ENCODE data around the gene ARPP21.

ARPP21 gene

DNA sequence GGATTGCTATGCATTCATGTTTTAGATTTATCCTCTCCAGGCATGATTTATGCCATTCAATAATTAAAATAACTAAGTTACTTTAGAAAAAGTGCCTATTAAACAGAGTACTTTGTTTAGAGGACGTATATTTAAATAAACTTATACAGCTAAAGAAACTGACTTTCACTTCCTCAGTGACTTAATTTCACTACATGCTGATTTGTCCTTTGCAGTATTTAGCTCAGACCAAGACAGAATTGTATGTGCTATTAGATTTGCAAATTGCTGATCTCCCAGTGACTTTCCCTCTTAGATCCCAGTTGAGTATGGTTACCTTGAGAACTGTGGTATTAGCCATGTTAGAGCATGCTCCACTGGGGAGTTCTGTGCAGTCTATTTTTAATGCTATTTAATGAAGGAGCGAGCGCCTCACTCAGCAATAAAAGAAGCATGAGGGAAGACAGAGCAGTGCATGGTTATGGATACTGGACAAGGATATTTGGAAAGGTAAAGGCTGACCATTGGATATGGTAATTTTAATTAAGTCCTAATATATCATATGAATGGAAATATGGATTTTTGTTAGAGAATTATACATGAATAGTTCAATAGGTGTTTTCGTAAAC lies 2.7 kb downstream of the ARPP21 start:
- DNase-seq: no peak

DNA sequence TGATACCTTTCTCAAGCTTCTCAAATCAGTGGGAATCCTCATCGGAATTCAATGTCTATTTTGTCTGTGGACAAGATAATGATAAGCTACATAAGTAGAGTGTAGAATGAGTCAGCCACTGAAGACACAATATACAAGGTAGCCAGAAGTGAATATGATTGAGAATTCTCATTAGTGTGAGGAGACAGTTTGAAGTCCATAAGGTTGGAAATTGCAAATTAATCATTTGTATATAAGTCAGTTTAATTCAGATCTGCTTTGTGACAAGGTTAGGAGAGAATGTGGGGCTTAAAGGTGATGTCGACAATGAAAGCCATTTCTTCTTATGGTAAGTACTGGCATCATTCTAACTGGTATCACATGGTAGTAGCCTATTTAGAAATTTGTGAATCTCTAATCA lies 4.2 kb downstream of the ARPP21 start:
- DNase-seq: no peak

DNA sequence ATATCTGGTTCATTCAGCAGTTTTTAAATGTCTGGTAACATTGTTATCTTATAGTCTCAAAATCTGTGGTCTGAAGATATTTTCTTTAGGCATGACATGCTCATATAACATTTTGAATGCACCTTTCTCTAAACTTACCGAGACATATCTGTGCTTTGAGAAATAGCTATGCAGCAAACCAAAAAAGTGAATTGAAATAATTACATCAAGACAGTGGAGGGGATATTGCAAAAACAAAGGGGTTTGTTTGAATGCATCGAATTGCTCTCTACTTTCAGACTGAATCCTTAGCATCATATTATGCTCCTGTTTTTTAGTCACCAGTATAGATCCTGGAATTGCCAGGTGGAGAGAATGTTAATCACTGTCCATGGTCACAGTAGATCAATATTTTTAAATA lies 5.1 kb downstream of the ARPP21 start:
- DNase-seq: no peak

DNA sequence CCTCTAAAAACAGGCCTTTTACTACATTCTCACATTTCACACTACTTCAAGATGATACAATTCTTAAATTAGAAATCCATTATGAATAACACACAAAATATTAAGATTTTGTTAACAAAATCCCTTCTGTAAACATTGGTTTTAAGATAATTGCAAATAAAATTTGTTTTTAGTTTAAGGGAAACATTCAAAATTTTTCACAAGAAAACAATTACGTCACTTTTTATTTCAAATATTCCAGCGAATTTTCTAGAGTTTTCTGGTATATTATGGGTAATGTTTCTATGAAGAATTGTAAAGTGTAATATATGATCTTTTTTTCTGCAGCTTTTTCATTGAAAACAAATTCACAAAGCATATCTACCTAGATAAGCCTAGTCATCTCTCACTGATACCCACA lies 5.9 kb downstream of the ARPP21 start:
- DNase-seq: no peak

DNA sequence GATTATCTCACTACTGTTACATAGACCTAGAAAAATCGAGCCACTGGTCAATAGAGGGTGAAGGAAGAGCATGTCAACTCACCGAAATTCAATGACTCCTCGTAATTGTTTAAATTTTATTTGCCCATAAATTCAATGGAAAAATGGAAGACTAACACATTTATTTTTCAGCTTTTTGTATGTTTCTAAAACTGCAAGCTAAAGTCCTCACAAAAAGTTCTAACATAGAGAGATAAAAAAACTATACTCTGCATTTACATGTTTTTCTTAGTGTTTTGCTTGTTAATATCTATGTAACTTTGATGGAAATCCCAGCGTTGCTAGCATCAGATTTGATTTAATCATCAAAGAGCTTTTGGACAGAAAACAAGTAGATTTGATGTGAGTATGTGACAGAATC lies 6.8 kb downstream of the ARPP21 start:
- DNase-seq: no peak

DNA sequence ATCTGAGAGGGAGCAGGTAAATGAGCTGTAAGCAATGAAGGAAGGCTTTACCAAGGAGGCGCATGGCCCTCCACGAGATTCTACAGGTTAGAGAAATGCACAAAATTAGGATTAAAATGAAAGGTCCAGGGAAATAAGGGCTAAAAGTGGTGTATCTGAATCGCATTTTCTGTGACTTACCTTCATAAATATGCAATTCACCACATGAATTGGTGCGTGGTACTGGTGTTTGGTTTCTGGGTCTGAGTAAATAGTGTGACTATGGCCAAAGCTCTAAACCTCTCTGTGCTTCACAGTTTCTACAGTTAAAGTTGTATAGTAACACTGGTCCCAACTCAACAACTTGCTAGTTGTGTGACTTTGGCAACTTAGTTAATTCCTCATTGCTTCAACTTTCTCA lies 8.1 kb downstream of the ARPP21 start:
- DNase-seq: no peak

DNA sequence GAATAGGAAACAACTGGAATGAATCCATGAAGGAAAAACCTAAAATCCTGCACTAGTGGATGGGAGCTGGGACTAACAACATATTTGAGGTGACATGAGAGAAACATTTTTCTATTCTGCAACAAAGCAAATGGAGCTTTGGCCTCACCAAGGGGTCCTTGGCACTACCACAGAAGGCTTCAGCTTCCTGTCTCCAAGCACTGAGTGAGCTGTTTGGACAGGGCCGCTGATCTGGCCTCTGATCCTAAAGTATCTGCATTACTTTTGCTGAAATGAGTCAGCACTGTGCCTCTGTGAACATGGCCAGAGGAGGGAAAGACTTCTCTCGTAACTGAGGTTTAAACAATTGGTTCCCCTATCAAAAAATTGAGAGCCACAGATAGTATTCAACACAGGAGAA lies 9.0 kb downstream of the ARPP21 start:
- no peak for DNase-seq

DNA sequence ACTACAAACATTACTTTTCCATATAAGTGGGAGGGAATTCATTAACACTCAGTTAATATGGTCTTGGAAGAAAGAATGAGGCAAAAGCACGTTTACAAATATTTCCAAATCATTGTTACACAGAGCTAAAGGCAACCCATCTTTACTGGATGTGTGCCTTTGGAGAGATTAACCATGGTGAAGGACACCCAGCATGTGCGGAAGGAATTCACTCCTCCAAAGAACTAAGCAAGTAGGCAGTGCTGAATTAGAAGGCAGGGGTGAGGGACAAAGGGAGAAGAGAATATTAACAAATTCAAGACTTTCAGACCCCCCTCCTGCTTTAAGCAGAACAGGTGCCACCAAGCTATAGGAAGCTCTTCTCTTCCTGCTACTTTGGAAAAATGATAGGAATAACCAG lies 10.1 kb downstream of the ARPP21 start:
- DNase-seq: no peak

DNA sequence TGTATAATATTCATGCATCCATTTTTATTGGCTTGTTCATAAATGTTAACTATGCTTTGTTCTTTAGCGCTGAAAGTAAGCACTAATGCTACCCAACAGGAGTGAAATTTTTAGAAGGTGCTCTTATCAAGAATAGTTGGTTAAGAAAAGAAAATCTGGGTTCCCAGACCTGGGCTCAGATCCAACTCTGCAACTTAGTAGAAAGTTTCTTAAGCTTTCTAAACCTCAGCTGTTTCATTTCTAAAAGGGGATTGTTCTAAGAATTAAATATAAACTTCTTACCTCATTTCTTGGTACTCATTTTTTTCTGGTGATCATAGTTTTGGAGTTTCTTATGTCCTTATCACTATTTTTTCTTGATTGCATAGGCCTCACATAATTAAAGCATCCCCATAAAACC lies 12.1 kb downstream of the ARPP21 start:
- no peak for DNase-seq

DNA sequence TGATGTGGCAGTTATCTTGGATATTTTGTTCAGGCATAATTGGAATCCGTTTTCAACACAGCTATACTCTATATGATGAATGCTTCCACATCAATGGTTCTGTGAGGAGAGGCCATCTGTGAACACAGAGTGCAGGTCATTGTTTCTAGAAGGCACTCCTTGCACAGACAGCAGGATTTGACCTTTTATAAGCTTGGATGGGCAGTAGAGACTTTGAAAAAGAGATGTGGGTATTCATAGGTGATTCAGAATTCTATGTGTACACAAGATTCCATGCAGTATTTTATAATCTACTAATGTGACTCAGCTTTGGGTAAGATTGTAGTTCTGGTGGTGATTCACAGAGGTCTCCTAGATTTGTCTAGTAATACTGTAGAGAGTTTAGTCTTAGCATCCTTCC lies 12.5 kb downstream of the ARPP21 start:
- DNase-seq: no peak

DNA sequence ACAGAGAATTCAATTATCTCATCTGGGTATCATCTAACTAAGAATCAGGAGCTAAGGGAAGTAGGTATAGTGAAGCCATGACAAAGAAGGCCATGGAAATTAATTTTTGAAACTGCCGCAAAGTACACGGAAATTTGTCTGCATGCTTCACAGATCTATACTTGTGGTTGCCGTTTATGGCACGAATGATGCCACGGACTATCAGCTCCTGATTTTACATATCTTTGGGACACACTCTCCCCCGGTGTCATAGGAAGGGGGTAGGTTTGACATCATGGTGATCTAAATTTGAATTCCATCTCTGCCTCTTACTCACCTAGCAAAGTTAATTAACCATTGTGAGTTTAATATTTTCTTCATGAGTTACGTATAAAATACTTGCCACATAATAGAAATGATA lies 14.0 kb downstream of the ARPP21 start:
- DNase-seq: no peak

DNA sequence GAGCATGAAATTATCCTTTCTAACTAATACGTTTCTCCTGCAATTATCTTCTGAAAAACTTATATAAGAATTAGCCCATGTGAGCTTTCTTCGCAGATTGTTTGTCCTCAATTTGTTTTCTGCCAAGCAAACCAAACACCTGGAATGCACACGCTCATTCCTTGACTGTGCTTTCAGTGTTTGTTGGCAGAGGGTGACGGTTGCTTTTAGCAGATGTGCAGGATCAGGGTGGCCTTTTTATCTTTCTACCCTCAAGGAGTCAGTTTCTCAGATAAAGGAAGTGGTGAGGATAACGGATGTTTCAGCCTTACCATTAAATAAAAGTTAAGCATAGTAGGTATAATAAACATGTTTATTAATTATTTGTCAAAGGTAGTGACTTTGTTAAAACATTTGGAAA lies 15.2 kb downstream of the ARPP21 start:
- no peak for DNase-seq

DNA sequence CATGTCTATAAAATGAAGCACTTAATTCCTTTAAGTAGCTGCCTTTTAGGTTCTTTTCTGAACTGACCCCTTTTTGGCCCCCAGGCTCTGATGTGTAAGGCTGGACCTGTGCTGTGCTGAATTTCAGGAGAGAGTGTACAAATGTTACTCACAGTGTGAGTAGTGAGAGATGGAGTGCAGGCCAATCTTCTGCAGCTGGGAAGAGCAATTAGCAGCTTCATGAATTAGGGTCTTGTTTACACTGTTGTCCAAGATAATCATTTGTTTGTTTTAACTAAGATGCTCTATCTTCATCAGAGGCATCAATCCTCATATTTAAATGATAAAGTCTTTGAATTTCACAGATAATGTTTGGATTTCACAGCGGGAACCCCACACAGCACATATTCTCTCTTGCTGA lies 19.4 kb downstream of the ARPP21 start:
- DNase-seq: no peak

DNA sequence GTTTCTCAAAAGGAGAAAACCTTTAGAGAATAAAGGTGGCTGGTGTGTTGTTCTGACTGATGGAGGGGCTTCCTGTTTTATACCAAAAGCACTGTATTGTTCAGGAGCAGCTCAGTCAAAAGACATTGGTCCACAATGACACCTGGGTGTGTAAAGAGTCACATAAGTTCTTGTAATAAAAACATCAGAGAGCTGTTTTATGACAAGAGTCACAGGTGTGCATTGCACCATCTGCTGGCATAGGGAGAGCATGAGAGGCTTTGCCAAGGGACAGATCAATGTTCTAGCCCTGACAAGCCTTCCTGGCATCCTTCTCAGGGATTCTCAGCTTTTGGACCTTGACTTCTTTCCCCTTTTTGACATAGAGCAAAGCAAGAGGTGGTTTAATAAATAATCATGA lies 20.4 kb downstream of the ARPP21 start:
- no peak for DNase-seq

DNA sequence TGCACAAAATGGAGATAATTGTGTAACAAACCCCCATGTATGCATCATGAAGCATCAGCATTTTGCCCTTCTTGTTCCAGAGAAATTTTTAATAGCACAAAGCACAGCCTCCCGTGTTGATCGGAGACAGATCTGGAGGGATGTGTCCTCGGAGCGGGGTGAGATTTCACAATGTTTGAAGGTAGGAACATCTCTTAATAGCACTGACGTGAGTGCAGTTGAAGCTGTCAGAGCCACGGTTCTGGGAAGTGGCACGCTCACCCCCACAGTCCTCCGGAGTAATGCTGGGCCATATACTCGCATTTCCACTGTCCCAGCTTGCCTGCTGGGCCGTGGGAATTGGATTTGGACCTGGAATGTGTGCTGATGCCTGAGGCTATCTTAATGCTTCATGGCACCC lies 24.1 kb downstream of the ARPP21 start:
- DNase-seq: no peak

DNA sequence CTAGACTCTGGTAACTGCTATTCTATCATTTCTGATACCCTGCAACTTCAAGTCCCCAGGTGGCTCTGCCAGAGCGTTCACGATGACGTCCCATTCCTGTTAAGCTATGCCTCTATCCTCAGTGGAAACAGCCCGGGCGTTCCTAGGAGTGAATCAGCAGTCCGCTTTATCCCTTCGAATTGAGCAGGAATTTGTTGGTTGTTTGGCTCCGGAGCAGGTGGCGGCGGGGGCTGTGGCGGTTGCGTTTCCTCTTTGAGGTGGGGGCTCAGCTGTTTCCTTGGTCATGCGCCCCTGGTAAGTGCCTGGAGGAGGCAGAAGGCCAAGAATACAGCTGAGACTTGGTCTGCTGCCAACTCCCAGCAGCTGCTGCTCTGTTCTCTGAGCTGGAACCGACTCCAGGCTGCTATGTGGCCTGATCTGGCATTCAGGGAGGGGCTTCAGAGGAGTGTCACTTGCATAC lies 25.2 kb downstream of the ARPP21 start:
- no peak for DNase-seq

DNA sequence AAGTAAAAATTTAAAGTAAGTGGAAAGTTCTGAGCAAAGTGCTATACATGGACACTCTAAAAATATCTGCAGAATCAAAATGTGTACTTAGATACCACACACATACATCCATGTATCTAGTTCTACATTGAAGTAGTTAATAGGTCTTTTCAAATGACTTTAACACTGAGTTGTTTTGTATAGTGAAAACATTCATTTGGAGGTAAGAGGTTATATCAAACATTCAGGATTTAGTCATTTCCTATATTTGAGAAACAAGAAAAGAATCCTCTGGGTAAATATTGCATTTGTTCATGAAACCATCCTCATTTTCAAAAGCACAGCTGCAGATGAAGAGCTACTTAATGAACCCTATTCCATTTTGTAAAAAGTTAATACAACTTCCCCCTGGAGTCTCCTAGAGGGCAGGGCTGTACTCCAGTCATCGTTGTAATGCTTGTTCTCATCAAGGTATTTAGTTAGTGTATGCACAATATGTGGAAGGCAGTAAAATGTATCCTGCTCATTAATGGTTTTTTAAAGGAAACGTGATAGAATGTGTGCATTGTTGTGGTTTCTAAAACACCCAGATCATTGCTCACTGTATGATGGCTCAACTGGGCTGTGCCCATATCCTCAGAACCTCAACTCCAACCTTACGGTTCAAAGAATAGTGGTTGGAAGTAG lies 26.2 kb downstream of the ARPP21 start:
- no peak for DNase-seq

DNA sequence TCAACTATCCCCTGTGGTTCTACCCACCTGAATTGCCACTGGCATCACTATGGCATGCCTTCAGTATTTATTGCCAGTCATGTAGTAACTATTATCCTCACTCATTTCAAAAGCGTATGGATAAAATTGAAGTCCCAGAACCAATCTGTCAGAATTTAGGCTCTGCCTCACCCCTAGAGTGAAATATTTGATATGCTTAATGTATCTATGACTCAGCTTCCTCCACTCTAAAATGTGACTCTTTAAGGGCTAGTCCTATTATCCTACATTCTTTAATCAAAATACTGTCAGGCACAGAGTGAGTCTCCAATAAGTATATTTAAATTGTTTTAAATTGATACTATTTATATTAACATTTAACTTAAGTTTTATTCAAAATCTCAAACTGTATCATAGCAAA lies 27.6 kb downstream of the ARPP21 start:
- DNase-seq: no peak

DNA sequence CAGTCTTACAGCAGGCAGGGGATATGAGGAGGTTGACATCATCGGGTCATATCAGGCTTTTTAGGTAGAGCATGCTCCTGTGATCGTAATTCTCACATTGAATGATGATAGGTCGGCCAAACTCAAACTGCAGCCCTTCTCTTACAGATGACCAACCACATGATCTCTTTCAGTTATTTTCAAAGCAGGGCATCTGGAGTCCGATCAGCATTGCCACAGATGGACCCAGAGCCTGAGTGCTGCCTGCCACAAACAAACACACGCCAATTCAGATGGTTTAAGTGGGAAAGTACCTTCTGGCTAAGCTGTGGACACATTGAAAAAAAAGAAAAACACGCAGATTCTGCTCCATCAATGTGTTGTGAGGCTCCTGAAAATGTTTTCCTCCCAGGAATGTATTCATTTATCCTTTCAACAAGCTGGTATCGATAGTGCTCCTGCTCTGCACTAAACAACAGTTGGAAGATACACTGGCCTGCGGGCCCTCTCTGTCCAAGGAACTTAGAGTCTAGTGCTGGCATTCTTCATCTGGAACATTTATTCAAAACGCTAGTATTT lies 31.2 kb downstream of the ARPP21 start:
- no peak for DNase-seq

DNA sequence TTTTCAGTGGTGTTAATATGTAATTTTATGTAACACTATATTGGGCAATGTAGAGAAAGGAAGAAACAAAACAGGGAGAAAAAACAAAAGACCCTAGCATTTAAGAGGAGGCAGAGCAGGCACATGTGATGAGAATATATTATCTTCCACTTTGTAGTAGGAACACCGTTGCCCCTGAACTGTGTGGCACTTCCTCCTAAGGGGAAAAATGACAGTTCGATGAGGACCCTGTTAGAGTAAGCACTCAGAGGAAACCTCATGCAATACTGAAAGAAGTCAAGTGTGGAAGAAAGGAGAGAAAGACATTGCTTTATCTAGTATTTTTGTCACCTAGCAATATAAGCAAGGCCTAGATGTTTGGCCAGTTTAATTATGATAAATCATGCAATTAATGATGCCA lies 32.2 kb downstream of the ARPP21 start:
- no peak for DNase-seq

DNA sequence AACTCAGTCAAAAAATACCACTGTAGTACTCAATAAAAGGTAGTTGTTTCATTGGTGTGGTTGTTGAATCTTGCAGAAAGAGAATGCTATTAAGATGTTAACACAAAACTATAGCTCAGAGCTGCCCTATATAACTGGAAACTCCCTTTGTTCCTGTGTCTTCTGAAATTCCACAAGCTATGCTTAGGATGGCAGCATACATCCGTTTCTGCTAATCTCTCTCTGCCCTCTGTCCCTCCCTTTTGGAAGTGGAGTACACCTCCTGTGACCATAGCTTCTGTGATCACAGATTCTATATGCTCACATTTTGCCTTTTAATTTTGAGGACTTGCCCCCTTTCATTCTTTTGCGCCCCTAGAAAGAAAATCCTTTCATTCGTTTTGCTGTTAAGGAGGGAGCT lies 33.7 kb downstream of the ARPP21 start:
- no peak for DNase-seq

DNA sequence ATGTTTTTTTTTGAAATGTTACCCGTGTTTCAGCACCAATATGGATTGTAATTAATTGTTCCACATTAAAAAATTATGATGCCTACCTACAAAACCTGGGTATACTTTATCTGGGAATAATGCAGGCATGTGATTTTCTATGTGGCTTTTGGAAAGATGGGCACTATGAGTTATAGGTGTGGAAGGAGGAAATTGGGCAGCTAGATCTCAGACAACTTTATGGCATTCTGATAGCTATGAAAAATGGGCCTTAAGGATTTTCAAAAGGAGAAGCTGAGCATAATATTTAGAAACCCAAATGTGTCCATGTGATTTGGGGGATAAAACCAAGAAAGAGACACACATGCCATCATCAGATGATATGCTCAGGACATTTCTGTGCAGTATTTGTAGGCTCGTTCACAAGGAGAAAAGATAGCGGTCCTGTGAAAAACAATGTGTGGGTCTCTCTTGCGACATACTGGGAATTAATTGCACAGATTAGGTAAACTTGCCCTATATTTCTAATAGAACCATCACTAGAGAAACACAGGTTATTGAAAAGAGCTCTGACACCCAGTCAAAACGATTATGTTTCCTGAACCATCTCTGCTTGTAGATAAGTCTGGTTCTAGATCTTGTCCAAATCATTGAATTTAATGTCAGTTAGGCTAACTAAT lies 35.3 kb downstream of the ARPP21 start:
- DNase-seq: no peak

DNA sequence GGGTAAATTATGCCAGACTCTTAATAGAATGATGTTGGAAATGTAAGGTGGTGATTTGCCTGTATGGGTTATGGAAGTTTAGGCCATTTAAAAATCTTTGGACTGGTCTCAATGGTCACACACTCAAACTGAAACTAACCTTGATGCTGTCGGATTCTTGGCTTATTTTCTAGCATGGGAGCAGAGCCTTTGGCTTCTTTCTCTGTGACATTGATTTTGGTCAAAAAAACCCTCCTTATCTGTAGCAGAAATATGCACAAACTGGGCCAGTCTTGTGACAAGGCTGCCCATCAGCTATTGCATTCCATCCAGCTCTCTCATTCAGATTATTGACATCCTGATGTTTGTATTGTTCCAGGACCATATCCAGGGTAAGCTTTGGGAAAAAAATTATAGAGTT lies 35.9 kb downstream of the ARPP21 start:
- DNase-seq: no peak

DNA sequence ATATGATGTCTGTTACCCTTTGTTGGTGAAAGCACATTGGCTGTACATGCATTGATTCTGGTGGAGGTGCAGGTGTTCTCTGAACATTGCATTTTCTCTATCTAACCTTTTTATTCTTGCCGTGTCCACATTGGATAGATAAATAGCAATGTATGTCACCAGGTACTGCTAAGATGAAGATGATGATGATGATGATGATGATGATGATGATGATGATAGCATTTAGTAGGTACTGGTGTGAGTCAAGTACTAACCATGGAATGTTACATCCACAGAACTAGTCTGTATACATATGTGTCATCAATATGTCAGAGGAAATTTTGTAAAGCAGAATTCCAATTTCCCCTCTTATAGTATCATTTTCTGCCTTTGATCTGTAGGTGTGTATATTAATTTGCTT lies 36.3 kb downstream of the ARPP21 start:
- no peak for DNase-seq

Measured in activated CD4-positive, alpha-beta T cell treated with anti-CD3 and anti-CD28 coated beads, Interleukin-2, amount 50 U/mL, for 1 hour (primary cell).